Stimulated activated CD8-positive, alpha-beta memory T cell treated with anti-CD3 and anti-CD28 coated beads, Interleukin-4, amount 100 ng/mL, for 4 hours (primary cell): ENCODE measurements around the gene LRRTM1.

ENCODE experiments used
- DNase-seq, 2 donors: peaks; one replicate each; pipeline ENCODE4 v3.0.0-alpha.2; 2020; ENCODE audit warnings: low read depth in 2 of 2, low spot score in 1 of 2

LRRTM1 gene

DNA sequence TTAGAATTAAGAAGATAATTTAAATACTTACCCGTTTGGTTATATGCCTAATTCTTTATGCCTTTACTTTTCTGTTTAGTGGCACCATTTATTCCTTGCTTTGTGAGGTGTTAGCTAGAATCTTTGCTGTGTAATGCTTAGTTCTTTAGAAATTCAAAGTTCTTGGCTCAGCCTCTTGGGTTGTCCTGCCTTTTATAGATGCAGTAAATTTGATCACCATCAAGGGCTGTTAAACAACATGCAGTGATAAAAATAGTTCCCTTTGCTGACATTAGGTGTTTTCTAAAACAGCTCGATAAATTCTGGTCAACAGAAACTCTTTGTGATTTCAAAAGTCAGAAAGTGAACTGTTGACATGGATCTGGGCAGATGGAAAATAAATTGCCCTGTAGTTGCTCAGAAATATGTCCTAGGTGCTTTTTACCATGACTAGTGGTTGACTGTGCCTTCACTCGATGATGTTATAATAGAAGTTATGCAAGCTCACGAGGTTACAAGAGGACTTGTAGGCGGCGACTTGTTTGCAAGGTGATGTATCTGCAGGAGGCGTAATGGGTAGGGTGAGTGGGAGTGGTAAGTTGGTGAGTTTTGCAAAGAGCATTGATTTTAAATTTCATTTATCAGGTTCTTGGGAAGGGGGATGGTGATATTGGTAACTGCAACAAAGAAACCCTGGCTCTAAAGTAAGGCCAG lies 52.1 kb downstream of the LRRTM1 start:
- no peak for DNase-seq
